DOHH2 (cell line): ENCODE results near the gene CA6.

Source experiments
- EZH2phosphoT487 ChIP-seq: fragments of 200-600 bp; sonication (generic); IDR thresholded peaks from 2 replicates; pipeline ENCODE4 v1.6.1; 2017; ENCODE audit warnings: borderline replicate concordance, mild to moderate bottlenecking, antibody characterized with exemption, low read length, moderate library complexity, mixed read lengths
- TF ChIP-seq, protein P1 (sequence below): fragments of 200-600 bp; sonication (generic); IDR thresholded peaks from one replicate; pipeline ENCODE4 v1.5.1; 2014; ENCODE audit warnings: antibody characterized with exemption, mild to moderate bottlenecking, low read depth, low read length; ENCODE audit not compliant: poor library complexity, severe bottlenecking

DNA sequence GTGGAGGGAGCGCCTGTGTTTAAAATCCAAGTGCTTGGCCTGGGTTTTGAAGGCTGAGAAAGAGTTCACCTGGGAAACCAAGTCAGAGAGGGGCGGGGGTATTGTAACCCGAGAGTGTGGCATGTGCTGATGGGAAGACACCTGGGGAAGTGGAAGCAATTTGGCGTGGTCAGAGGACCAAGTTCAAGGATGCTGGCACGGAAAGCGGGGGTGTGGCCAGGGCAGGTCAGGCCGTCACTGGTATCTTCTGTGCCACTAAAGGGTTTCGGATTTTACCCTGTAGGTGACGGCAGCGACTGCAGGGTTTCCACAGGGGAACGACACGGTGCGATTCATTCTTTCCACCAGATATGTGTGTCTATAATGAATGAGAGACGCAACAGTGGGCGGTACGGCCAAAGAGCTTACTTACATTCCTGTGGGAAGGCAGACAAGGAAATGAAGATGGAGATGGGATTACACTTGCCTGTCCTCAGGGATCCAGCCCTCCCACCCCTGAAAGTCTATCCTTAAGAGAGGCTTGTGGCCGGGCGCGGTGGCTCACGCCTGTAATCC lies 31.3 kb downstream of the CA6 start:
- TF ChIP-seq, protein P1, sequence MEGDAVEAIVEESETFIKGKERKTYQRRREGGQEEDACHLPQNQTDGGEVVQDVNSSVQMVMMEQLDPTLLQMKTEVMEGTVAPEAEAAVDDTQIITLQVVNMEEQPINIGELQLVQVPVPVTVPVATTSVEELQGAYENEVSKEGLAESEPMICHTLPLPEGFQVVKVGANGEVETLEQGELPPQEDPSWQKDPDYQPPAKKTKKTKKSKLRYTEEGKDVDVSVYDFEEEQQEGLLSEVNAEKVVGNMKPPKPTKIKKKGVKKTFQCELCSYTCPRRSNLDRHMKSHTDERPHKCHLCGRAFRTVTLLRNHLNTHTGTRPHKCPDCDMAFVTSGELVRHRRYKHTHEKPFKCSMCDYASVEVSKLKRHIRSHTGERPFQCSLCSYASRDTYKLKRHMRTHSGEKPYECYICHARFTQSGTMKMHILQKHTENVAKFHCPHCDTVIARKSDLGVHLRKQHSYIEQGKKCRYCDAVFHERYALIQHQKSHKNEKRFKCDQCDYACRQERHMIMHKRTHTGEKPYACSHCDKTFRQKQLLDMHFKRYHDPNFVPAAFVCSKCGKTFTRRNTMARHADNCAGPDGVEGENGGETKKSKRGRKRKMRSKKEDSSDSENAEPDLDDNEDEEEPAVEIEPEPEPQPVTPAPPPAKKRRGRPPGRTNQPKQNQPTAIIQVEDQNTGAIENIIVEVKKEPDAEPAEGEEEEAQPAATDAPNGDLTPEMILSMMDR, result no peak
- TF ChIP-seq EZH2phosphoT487, result no peak
